GM12865 (cell line): Measurements from ENCODE around the gene A3GALT2.
A peak's percentile ranks its signal among the peaks of the same experiment; 100 is the strongest.

ENCODE experiments used
- DNase-seq: peaks from one replicate; pipeline ENCODE4 v3.0.0; 2010; ENCODE audit warnings: low read depth
- H3K4me3 ChIP-seq: 2 replicates; pipeline ENCODE4 v1.5.1; 2011; ENCODE audit warnings: mild to moderate bottlenecking, low read depth, low read length, control low read depth
- TF ChIP-seq, protein P1 (sequence below): IDR thresholded peaks from 2 replicates; pipeline ENCODE4 v1.5.1; 2011; ENCODE audit warnings: low read length, control low read depth, low read depth, inconsistent platforms; ENCODE audit not compliant: insufficient read depth; ENCODE audit errors: missing control alignments

The A3GALT2 gene

GRCh38 chr1:33342041-33342723 is 21.3 kb upstream of the A3GALT2 start:
- peak; percentile 62 for DNase-seq
- no peak overlapping the region for H3K4me3 ChIP-seq
- TF ChIP-seq, protein P1, sequence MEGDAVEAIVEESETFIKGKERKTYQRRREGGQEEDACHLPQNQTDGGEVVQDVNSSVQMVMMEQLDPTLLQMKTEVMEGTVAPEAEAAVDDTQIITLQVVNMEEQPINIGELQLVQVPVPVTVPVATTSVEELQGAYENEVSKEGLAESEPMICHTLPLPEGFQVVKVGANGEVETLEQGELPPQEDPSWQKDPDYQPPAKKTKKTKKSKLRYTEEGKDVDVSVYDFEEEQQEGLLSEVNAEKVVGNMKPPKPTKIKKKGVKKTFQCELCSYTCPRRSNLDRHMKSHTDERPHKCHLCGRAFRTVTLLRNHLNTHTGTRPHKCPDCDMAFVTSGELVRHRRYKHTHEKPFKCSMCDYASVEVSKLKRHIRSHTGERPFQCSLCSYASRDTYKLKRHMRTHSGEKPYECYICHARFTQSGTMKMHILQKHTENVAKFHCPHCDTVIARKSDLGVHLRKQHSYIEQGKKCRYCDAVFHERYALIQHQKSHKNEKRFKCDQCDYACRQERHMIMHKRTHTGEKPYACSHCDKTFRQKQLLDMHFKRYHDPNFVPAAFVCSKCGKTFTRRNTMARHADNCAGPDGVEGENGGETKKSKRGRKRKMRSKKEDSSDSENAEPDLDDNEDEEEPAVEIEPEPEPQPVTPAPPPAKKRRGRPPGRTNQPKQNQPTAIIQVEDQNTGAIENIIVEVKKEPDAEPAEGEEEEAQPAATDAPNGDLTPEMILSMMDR, result no peak

DNA sequence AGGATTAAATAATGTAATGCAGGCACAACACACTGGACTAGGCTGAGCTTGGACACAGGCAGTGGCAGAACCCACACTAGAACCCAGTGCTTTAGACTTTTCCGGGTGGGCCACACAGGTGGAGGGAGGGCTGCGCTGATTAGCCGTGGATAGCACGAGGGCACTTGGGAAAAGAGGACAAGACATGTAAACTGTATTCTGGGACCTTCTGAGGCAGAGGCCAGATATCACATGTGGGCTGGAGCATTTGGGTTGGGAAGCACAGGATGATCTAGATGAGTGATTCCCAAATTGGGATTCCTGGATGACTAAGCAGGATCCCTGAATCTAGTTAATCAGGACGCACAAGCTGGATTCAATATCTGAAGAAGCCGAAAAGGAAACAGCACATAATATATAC is 20.3 kb upstream of the A3GALT2 start:
- DNase-seq, result no peak
- H3K4me3 ChIP-seq, result no peak overlapping the region
- TF ChIP-seq, protein P1, result no peak

GRCh38 chr1:33339413-33339812 is 18.5 kb upstream of the A3GALT2 start:
- TF ChIP-seq, protein P1, result no peak
- no peak for DNase-seq
- no peak overlapping the region for H3K4me3 ChIP-seq

- no peak overlapping the region for H3K4me3 ChIP-seq
- no peak for DNase-seq
- TF ChIP-seq, protein P1, result no peak
These were observed 17.7 kb upstream of the A3GALT2 start for GRCh38 chr1:33338440-33339211.

- no peak for DNase-seq
- TF ChIP-seq, protein P1, result no peak
- no peak overlapping the region for H3K4me3 ChIP-seq
These were observed 17.1 kb upstream of the A3GALT2 start for GRCh38 chr1:33338048-33338439.

- DNase-seq, result no peak
- H3K4me3 ChIP-seq, result no peak overlapping the region
- TF ChIP-seq, protein P1, result no peak
These were observed 16.5 kb upstream of the A3GALT2 start for GRCh38 chr1:33337441-33337840.
